GM23338 (cell line): ENCODE results near the gene PGM1. TPM values are rescaled to one million over a fixed set of nuclear protein-coding genes. Genes with fewer than 3 reads are reported as not detected.

Experiments used
- ATAC-seq: fragments of 200-7000 bp; cut with Tn5 transposase; 3 replicates; pipeline ENCODE4 v1.9.1; 2020
- DNase-seq: peaks from one replicate; pipeline ENCODE4 v3.0.0-alpha.2; 2015; ENCODE audit warnings: low spot score
- H2AFZ ChIP-seq: fragments of 200-600 bp; sonication (generic); 2 replicates; pipeline ENCODE4 v1.8.0; 2016; ENCODE audit warnings: antibody characterized with exemption, mild to moderate bottlenecking, moderate library complexity
- H3F3A ChIP-seq: fragments of 200-600 bp; sonication (generic); replicated peaks from 2 replicates; pipeline ENCODE4 v1.8.0; 2017; ENCODE audit warnings: antibody characterized with exemption, mixed run types, low read depth
- H3K27ac ChIP-seq: fragments of 200-600 bp; sonication (generic); 2 replicates; pipeline ENCODE4 v1.6.1; 2016; ENCODE audit warnings: low read depth
- H3K27me3 ChIP-seq: fragments of 200-600 bp; sonication (generic); 2 replicates; pipeline ENCODE4 v1.8.0; 2016; ENCODE audit warnings: mild to moderate bottlenecking, mixed run types, moderate library complexity; ENCODE audit not compliant: insufficient read depth
- H3K36me3 ChIP-seq: fragments of 200-600 bp; sonication (generic); 2 replicates; pipeline ENCODE4 v1.8.0; 2016; ENCODE audit warnings: mild to moderate bottlenecking; ENCODE audit not compliant: insufficient read depth
- H3K4me1 ChIP-seq: fragments of 200-600 bp; sonication (generic); 2 replicates; pipeline ENCODE4 v1.8.0; 2016; ENCODE audit warnings: mild to moderate bottlenecking, moderate library complexity; ENCODE audit not compliant: insufficient read depth
- H3K4me2 ChIP-seq: fragments of 200-600 bp; sonication (generic); 2 replicates; pipeline ENCODE4 v1.7.1; 2017; ENCODE audit warnings: mixed run types
- H3K4me3 ChIP-seq: fragments of 200-600 bp; sonication (generic); 2 replicates; pipeline ENCODE4 v1.6.1; 2016; ENCODE audit warnings: mixed run types
- H3K79me2 ChIP-seq: fragments of 200-600 bp; sonication (generic); replicated peaks from 2 replicates; pipeline ENCODE4 v1.8.0; 2017; ENCODE audit warnings: mild to moderate bottlenecking; ENCODE audit not compliant: insufficient read depth
- H3K9me2 ChIP-seq: fragments of 200-600 bp; sonication (generic); 2 replicates; pipeline ENCODE4 v1.8.0; 2017; ENCODE audit not compliant: insufficient read depth
- H4K20me1 ChIP-seq: fragments of 200-600 bp; sonication (generic); replicated peaks from 2 replicates; pipeline ENCODE4 v1.8.0; 2017; ENCODE audit warnings: mild to moderate bottlenecking; ENCODE audit not compliant: insufficient read depth
- H3K27ac Mint-ChIP-seq: 2 replicates; pipeline ENCODE4 v1.8.0; 2020; ENCODE audit warnings: inconsistent platforms, mild to moderate bottlenecking, moderate library complexity, mixed read lengths
- H3K27me3 Mint-ChIP-seq: 3 replicates; pipeline ENCODE4 v1.8.0; 2022; ENCODE audit warnings: low read depth, mild to moderate bottlenecking, moderate library complexity, mixed read lengths, inconsistent platforms; ENCODE audit not compliant: insufficient read depth, poor library complexity
- H3K36me3 Mint-ChIP-seq: 3 replicates; pipeline ENCODE4 v1.8.0; 2021; ENCODE audit warnings: low read depth, mild to moderate bottlenecking, inconsistent platforms, moderate library complexity, mixed read lengths
- H3K4me1 Mint-ChIP-seq: 3 replicates; pipeline ENCODE4 v1.8.0; 2020; ENCODE audit warnings: mild to moderate bottlenecking, inconsistent platforms, mixed read lengths
- H3K4me3 Mint-ChIP-seq: 3 replicates; pipeline ENCODE4 v1.8.0; 2021; ENCODE audit warnings: moderate library complexity, mild to moderate bottlenecking, inconsistent platforms, mixed read lengths
- H3K9me3 Mint-ChIP-seq: 3 replicates; pipeline ENCODE4 v1.8.0; 2020; ENCODE audit warnings: moderate library complexity, mild to moderate bottlenecking, inconsistent platforms, mixed read lengths
- CREB1 ChIP-seq: fragments of 250-450 bp; sonication (Bioruptor Pico); IDR thresholded peaks from 2 replicates; pipeline ENCODE4 v1.5.0; 2020; ENCODE audit warnings: low read depth, mild to moderate bottlenecking, moderate library complexity
- CTCF ChIP-seq, 2 experiments: fragments of 200-600 bp in 1 of 2; sonication (generic) in 1 of 2; conservative IDR thresholded peaks; 2 replicates each; pipeline versions ENCODE4 v1.5.1 to v1.6.1; 2016 to 2017; ENCODE audit warnings: antibody characterized with exemption in 2 of 2, low read depth in 2 of 2, mild to moderate bottlenecking in 2 of 2, moderate library complexity in 1 of 2
- ETS1 ChIP-seq: IDR thresholded peaks from 2 replicates; pipeline ENCODE4 v1.6.1; 2016; ENCODE audit warnings: antibody characterized with exemption
- EZH2 ChIP-seq: fragments of 200-600 bp; sonication (generic); IDR thresholded peaks from one replicate; pipeline ENCODE4 v1.8.0; 2017; ENCODE audit warnings: antibody characterized with exemption, mild to moderate bottlenecking, low read depth; ENCODE audit not compliant: unreplicated experiment
- EZH2phosphoT487 ChIP-seq: fragments of 200-600 bp; sonication (generic); IDR thresholded peaks from one replicate; pipeline ENCODE4 v1.8.1; 2018; ENCODE audit warnings: antibody characterized with exemption; ENCODE audit not compliant: unreplicated experiment
- JUNB ChIP-seq: IDR thresholded peaks from one replicate; pipeline ENCODE4 v1.6.1; 2016; ENCODE audit warnings: antibody characterized with exemption; ENCODE audit not compliant: unreplicated experiment
- NANOG ChIP-seq: IDR thresholded peaks from 2 replicates; pipeline ENCODE4 v1.6.1; 2016; ENCODE audit warnings: antibody characterized with exemption, borderline replicate concordance
- POLR2AphosphoS5 ChIP-seq: IDR thresholded peaks from 2 replicates; pipeline ENCODE4 v1.6.1; 2016; ENCODE audit warnings: antibody characterized with exemption, low read depth
- REST ChIP-seq: IDR thresholded peaks from one replicate; pipeline ENCODE4 v1.6.1; 2018; ENCODE audit warnings: antibody characterized with exemption; ENCODE audit not compliant: unreplicated experiment
- STAT1 ChIP-seq: IDR thresholded peaks from one replicate; pipeline ENCODE4 v1.6.1; 2016; ENCODE audit warnings: antibody characterized with exemption; ENCODE audit not compliant: unreplicated experiment
- ZNF114 ChIP-seq: fragments of 250-450 bp; sonication (Bioruptor Pico); IDR thresholded peaks from 2 replicates; pipeline ENCODE4 v1.5.0; 2020; ENCODE audit warnings: mild to moderate bottlenecking, moderate library complexity
- ZNF331 ChIP-seq: fragments of 250-450 bp; sonication (Bioruptor Pico); IDR thresholded peaks from 2 replicates; pipeline ENCODE4 v1.5.0; 2020; ENCODE audit warnings: low read depth, mild to moderate bottlenecking, moderate library complexity
- ZNF462 ChIP-seq: fragments of 250-450 bp; sonication (Bioruptor Pico); IDR thresholded peaks from 2 replicates; pipeline ENCODE4 v1.5.0; 2020; ENCODE audit warnings: mild to moderate bottlenecking, moderate library complexity
- polyA plus RNA-seq: library from polyadenylated mRNA; unstranded; fragments of >200 nt; fragmentation: Nextera tagmentation; extraction: Ambion mirVana; gene quantifications from 2 replicates; pipeline ENCODE4 v1.2.1, GENCODE V29; 2016
- total RNA-seq: library from RNA; depleted of rRNA; stranded (reverse); fragments of >200 nt; shearing (Covaris generic); gene quantifications from 2 replicates; pipeline ENCODE4 v1.2.3, GENCODE V29; 2014

Gene PGM1
- total and polyA plus RNA-seq, 2 experiments from 2014 or later = 20.9 to 71.9 TPM

GRCh38 chr1:63545780-63546179 is 47.4 kb upstream of the PGM1 start:
- H3K4me3 Mint-ChIP-seq = no peak overlapping the region
- Histone ChIP-seq H2AFZ (no peak overlapping the region), H3K4me2 (no peak overlapping the region), H3K27ac (no peak overlapping the region), H3K4me1 (peaks cover 3% of the 10 kb centered on the region; the same call in 1 of the 2 replicates), H3F3A (no peaks in the 10 kb centered on the region), H3K4me3 (no peak overlapping the region), H3K9me2 (no peaks in the 10 kb centered on the region), H4K20me1 (no peaks in the 10 kb centered on the region), H3K27me3 (no peaks in the 10 kb centered on the region), H3K79me2 (no peaks in the 10 kb centered on the region), H3K36me3 (no peaks in the 10 kb centered on the region)
- no peaks in the 10 kb centered on the region for H3K4me1 Mint-ChIP-seq
- H3K9me3 Mint-ChIP-seq = no peaks in the 10 kb centered on the region
- peaks cover 2% of the 10 kb centered on the region for H3K27me3 Mint-ChIP-seq
- no peaks in the 10 kb centered on the region for H3K36me3 Mint-ChIP-seq
- H3K27ac Mint-ChIP-seq = no peak overlapping the region
- TF ChIP-seq NANOG = no peak
- TF ChIP-seq EZH2phosphoT487 = no peak
- no peak for TF ChIP-seq ZNF331 (CRISPR knock-in tag)
- TF ChIP-seq JUNB = no peak
- TF ChIP-seq STAT1 = no peak
- no peak for TF ChIP-seq CREB1 (CRISPR knock-in tag)
- TF ChIP-seq ZNF114 (CRISPR knock-in tag) = no peak
- TF ChIP-seq REST = no peak
- no peak for TF ChIP-seq CTCF (conservative IDR thresholded peaks at IDR 0.05; ENCODE audit: low read depth in 2 of 2)
- TF ChIP-seq ZNF462 = no peak
- no peak for TF ChIP-seq EZH2
- no peak for TF ChIP-seq ETS1
- TF ChIP-seq POLR2AphosphoS5 = no peak
- no peak for DNase-seq
- ATAC-seq = no peak
